H9 (cell line): Measurements from ENCODE around the gene PITPNM1. TPM values are rescaled to one million over a fixed set of nuclear protein-coding genes. Genes with fewer than 3 reads are reported as not detected.

Experiments
- DNase-seq: peaks from one replicate; pipeline ENCODE4 v3.0.0-alpha.2; 2017
- H2AFZ ChIP-seq: one replicate; pipeline ENCODE4 v1.6.1; 2013; ENCODE audit warnings: mild to moderate bottlenecking, low read length, control low read depth, moderate library complexity
- H2AK5ac ChIP-seq: 2 replicates; pipeline ENCODE4 v1.6.1; 2013; ENCODE audit warnings: low read length, control low read depth, mixed read lengths; ENCODE audit not compliant: insufficient read length
- H2BK120ac ChIP-seq: one replicate; pipeline ENCODE4 v1.6.1; 2013; ENCODE audit warnings: low read depth, mild to moderate bottlenecking, low read length, control low read depth, inconsistent platforms; ENCODE audit not compliant: poor library complexity, severe bottlenecking
- H2BK12ac ChIP-seq: 2 replicates; pipeline ENCODE4 v1.6.1; 2013; ENCODE audit warnings: low read length, control low read depth, mixed read lengths, low read depth; ENCODE audit not compliant: insufficient read length
- H2BK15ac ChIP-seq: 2 replicates; pipeline ENCODE4 v1.6.1; 2013; ENCODE audit warnings: low read depth, low read length, control low read depth
- H2BK20ac ChIP-seq: one replicate; pipeline ENCODE4 v1.6.1; 2013; ENCODE audit warnings: low read depth, mild to moderate bottlenecking, low read length, control low read depth, inconsistent platforms; ENCODE audit not compliant: poor library complexity, severe bottlenecking
- H2BK5ac ChIP-seq: 2 replicates; pipeline ENCODE4 v1.6.1; 2013; ENCODE audit warnings: low read length, control low read depth, mixed read lengths; ENCODE audit not compliant: insufficient read length
- H3K14ac ChIP-seq: 2 replicates; pipeline ENCODE4 v1.6.1; 2013; ENCODE audit warnings: low read length, control low read depth; ENCODE audit not compliant: insufficient read depth
- H3K18ac ChIP-seq: 2 replicates; pipeline ENCODE4 v1.6.1; 2013; ENCODE audit warnings: low read depth, mild to moderate bottlenecking, mixed read lengths, low read length, control low read depth; ENCODE audit not compliant: insufficient read length
- H3K23ac ChIP-seq: 2 replicates; pipeline ENCODE4 v1.6.1; 2013; ENCODE audit warnings: low read length, control low read depth, mixed read lengths, low read depth; ENCODE audit not compliant: insufficient read length
- H3K23me2 ChIP-seq: 2 replicates; pipeline ENCODE4 v1.6.1; 2013; ENCODE audit warnings: low read depth, mild to moderate bottlenecking, mixed read lengths, low read length, control low read depth; ENCODE audit not compliant: insufficient read length, poor library complexity, severe bottlenecking
- H3K27ac ChIP-seq: 2 replicates; pipeline ENCODE4 v1.5.1; 2013; ENCODE audit warnings: low read length, control low read depth, mixed read lengths, low read depth; ENCODE audit not compliant: insufficient read length
- H3K27me3 ChIP-seq: 2 replicates; pipeline ENCODE4 v1.6.1; 2013; ENCODE audit warnings: low read length, control low read depth, inconsistent platforms; ENCODE audit not compliant: insufficient read depth
- H3K4ac ChIP-seq: 2 replicates; pipeline ENCODE4 v1.6.1; 2013; ENCODE audit warnings: low read depth, mild to moderate bottlenecking, control low read depth, inconsistent platforms, low read length, moderate library complexity
- H3K4me1 ChIP-seq: 2 replicates; pipeline ENCODE4 v1.6.1; 2013; ENCODE audit warnings: low read length, control low read depth, inconsistent platforms; ENCODE audit not compliant: insufficient read depth
- H3K4me2 ChIP-seq: 2 replicates; pipeline ENCODE4 v1.6.1; 2013; ENCODE audit warnings: low read length, control low read depth, mixed read lengths; ENCODE audit not compliant: insufficient read length, insufficient read depth
- H3K56ac ChIP-seq: 2 replicates; pipeline ENCODE4 v1.6.1; 2013; ENCODE audit warnings: low read depth, mild to moderate bottlenecking, mixed read lengths, low read length, control low read depth; ENCODE audit not compliant: insufficient read length
- H3K79me1 ChIP-seq: 2 replicates; pipeline ENCODE4 v1.6.1; 2013; ENCODE audit warnings: low read depth, mild to moderate bottlenecking, moderate library complexity, low read length, control low read depth, inconsistent platforms; ENCODE audit not compliant: insufficient read depth, poor library complexity, severe bottlenecking
- H3K79me2 ChIP-seq: 2 replicates; pipeline ENCODE4 v1.6.1; 2013; ENCODE audit warnings: low read length, control low read depth, inconsistent platforms; ENCODE audit not compliant: insufficient read depth
- H3K9ac ChIP-seq: 2 replicates; pipeline ENCODE4 v1.6.1; 2013; ENCODE audit warnings: low read length, control low read depth, mixed read lengths; ENCODE audit not compliant: insufficient read length; ENCODE audit errors: extremely low read depth
- H3K9me3 ChIP-seq: one replicate; pipeline ENCODE4 v1.6.1; 2013; ENCODE audit warnings: low read depth, low read length, inconsistent platforms; ENCODE audit not compliant: control insufficient read depth
- H3T11ph ChIP-seq: one replicate; pipeline ENCODE4 v1.6.1; 2013; ENCODE audit warnings: mild to moderate bottlenecking, low read length, control low read depth, inconsistent platforms
- H4K20me1 ChIP-seq: one replicate; pipeline ENCODE4 v1.6.1; 2013; ENCODE audit not compliant: control insufficient read depth, insufficient read length, insufficient read depth
- H4K5ac ChIP-seq: 2 replicates; pipeline ENCODE4 v1.6.1; 2013; ENCODE audit warnings: low read depth, mild to moderate bottlenecking, mixed read lengths, low read length, control low read depth; ENCODE audit not compliant: insufficient read length
- H4K8ac ChIP-seq: replicated peaks from 2 replicates; pipeline ENCODE4 v1.6.1; 2013; ENCODE audit warnings: low read length, control low read depth, mixed read lengths, low read depth; ENCODE audit not compliant: insufficient read length
- H4K91ac ChIP-seq: 2 replicates; pipeline ENCODE4 v1.6.1; 2013; ENCODE audit warnings: low read depth, mild to moderate bottlenecking, moderate library complexity, mixed read lengths, low read length, control low read depth; ENCODE audit not compliant: insufficient read length
- H3K27ac Mint-ChIP-seq, 3 experiments: 2 replicates in 2 of 3; 3 replicates in 1 of 3; pipeline ENCODE4 v1.8.0; 2020 to 2021; ENCODE audit warnings: mixed read lengths in 3 of 3, mild to moderate bottlenecking in 1 of 3, moderate library complexity in 1 of 3
- H3K27me3 Mint-ChIP-seq: 2 replicates; pipeline ENCODE4 v1.8.0; 2021; ENCODE audit warnings: low read depth, mild to moderate bottlenecking, moderate library complexity, mixed read lengths
- H3K36me3 Mint-ChIP-seq, 3 experiments: 2 replicates in 2 of 3; 3 replicates in 1 of 3; pipeline ENCODE4 v1.8.0; 2020 to 2021; ENCODE audit warnings: low read depth in 3 of 3, mixed read lengths in 3 of 3; ENCODE audit not compliant: insufficient read depth in 1 of 3
- H3K4me1 Mint-ChIP-seq, 2 experiments: 2 replicates each; pipeline ENCODE4 v1.8.0; 2020; ENCODE audit warnings: mixed read lengths in 2 of 2
- H3K4me3 Mint-ChIP-seq, 2 experiments: 2 replicates in 1 of 2; 3 replicates in 1 of 2; pipeline ENCODE4 v1.8.0; 2020 to 2021; ENCODE audit warnings: mild to moderate bottlenecking in 2 of 2, mixed read lengths in 2 of 2, moderate library complexity in 1 of 2
- H3K9me3 Mint-ChIP-seq, 2 experiments: 2 replicates in 1 of 2; 3 replicates in 1 of 2; pipeline ENCODE4 v1.8.0; 2020; ENCODE audit warnings: mild to moderate bottlenecking in 2 of 2, mixed read lengths in 2 of 2, moderate library complexity in 1 of 2
- WGBS: extraction: QIAGEN DNeasy Blood & Tissue Kit; methylation state at CpG from one replicate; pipeline ENCODE4 v1.1.7; 2013; ENCODE audit warnings: missing lambda C conversion rate, low lambda C conversion rate, mixed read lengths; ENCODE audit not compliant: insufficient read length; ENCODE audit errors: extremely low coverage; 5-methylcytosine and 5-hydroxymethylcytosine counted together
- total RNA-seq: library from RNA; stranded (reverse); gene quantifications from 2 replicates; pipeline ENCODE4 v1.2.1, GENCODE V29; 2021
- TF ChIP-seq, protein P1 (sequence below): fragments of 200-600 bp; sonication (generic); conservative IDR thresholded peaks from 3 replicates; pipeline ENCODE4 v1.8.0; 2021; ENCODE audit warnings: antibody characterized with exemption, mild to moderate bottlenecking

The PITPNM1 gene
- total RNA-seq, 1 experiment from 2014 or later: 43.5 TPM

DNA sequence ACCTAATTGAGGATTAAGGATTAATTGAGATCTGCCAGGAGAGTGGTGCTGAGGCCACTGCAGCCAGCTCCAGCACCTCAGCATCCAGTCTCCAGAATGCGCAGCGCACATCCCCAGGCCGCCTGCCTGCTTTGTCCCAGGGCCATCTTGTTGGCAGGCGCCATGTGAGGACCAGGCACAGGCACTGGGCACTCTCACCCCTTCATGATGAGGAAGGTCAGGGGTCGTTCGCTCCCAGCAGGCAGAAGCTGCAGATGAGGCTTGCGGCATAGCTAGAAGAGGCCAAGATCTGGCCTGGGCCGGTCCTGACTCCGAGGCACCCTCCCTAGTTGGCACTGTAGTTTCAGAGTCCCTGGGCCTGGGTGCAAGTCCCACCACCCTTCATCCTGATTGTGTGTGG, 11.6 kb upstream of the PITPNM1 start:
- Histone ChIP-seq H2AFZ (no peak overlapping the region), H3K23me2 (no peaks in the 10 kb centered on the region), H2AK5ac (no peak overlapping the region), H2BK5ac (no peak overlapping the region), H3K56ac (no peak overlapping the region), H3T11ph (no peak overlapping the region), H4K8ac (no peak overlapping the region), H3K23ac (no peak overlapping the region), H3K4me1 (no peaks in the 10 kb centered on the region), H4K91ac (no peak overlapping the region), H4K20me1 (no peaks in the 10 kb centered on the region), H3K27ac (no peak overlapping the region), H2BK12ac (no peak overlapping the region), H3K79me2 (no peaks in the 10 kb centered on the region), H3K14ac (no peak overlapping the region), H4K5ac (no peak overlapping the region), H3K4ac (no peak overlapping the region), H3K79me1 (no peaks in the 10 kb centered on the region), H3K4me2 (no peak overlapping the region), H3K9ac (no peak overlapping the region), H2BK15ac (no peak overlapping the region), H2BK20ac (no peak overlapping the region), H3K9me3 (no peaks in the 10 kb centered on the region), H2BK120ac (no peak overlapping the region), H3K18ac (no peak overlapping the region), H3K27me3 (no peaks in the 10 kb centered on the region)
- Mint-ChIP-seq H3K36me3 (no peaks in the 10 kb centered on the region), H3K27ac (no peak overlapping the region), H3K27me3 (peaks cover 44% of the 10 kb centered on the region), H3K4me3 (no peak overlapping the region), H3K9me3 (no peaks in the 10 kb centered on the region), H3K4me1 (no peaks in the 10 kb centered on the region)
- no peak for DNase-seq
- WGBS: no CpG with 5 or more reads among the region's 9 CpGs
- TF ChIP-seq, protein P1, sequence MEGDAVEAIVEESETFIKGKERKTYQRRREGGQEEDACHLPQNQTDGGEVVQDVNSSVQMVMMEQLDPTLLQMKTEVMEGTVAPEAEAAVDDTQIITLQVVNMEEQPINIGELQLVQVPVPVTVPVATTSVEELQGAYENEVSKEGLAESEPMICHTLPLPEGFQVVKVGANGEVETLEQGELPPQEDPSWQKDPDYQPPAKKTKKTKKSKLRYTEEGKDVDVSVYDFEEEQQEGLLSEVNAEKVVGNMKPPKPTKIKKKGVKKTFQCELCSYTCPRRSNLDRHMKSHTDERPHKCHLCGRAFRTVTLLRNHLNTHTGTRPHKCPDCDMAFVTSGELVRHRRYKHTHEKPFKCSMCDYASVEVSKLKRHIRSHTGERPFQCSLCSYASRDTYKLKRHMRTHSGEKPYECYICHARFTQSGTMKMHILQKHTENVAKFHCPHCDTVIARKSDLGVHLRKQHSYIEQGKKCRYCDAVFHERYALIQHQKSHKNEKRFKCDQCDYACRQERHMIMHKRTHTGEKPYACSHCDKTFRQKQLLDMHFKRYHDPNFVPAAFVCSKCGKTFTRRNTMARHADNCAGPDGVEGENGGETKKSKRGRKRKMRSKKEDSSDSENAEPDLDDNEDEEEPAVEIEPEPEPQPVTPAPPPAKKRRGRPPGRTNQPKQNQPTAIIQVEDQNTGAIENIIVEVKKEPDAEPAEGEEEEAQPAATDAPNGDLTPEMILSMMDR: no peak
